T-cell (primary cell): ENCODE results near the gene MCCC1. TPM values are rescaled to one million over a fixed set of nuclear protein-coding genes. Genes with fewer than 3 reads are reported as not detected.

Source experiments
- ATAC-seq, 4 experiments: fragments of 200-7000 bp in 3 of 4; fragments of 150-1000 bp in 1 of 4; cut with Tn5 transposase; replicated peaks in 1 of 4; 1 replicate in 3 of 4; 2 replicates in 1 of 4; pipeline ENCODE4 v1.10.0; 2021; ENCODE audit warnings: moderate library complexity in 3 of 4, mild to moderate bottlenecking in 2 of 4, moderate number of reproducible peaks in 1 of 4
- CTCF ChIA-PET, 2 donors: fragments of 300-600 bp; sonication (Branson Sonifier 250); formaldehyde crosslinking; loops; one replicate each; lab custom pipeline; 2022; ENCODE audit warnings: antibody characterized with exemption in 2 of 2; lab: Charles Lee
- POLR2A ChIA-PET, 2 donors: fragments of 300-600 bp; sonication (Branson Sonifier 250); formaldehyde crosslinking; loops; one replicate each; lab custom pipeline; 2022; ENCODE audit warnings: antibody characterized with exemption in 2 of 2; lab: Charles Lee
- DNase-seq, 35 experiments: peaks; one replicate each; pipeline versions ENCODE4 v3.0.0 to v3.0.0-alpha.2; 2013 to 2023
- H3K27ac ChIP-seq: one replicate; pipeline ENCODE4 v1.5.1; 2013; ENCODE audit warnings: low read length
- H3K27me3 ChIP-seq, 2 experiments: replicated peaks in 1 of 2; 1 replicate in 1 of 2; 2 replicates in 1 of 2; pipeline versions ENCODE4 v1.6.1 to v1.7.0; 2013; ENCODE audit warnings: low read length in 1 of 2, mixed read lengths in 1 of 2; ENCODE audit not compliant: control insufficient read depth in 2 of 2, insufficient read depth in 2 of 2; ENCODE audit errors: extremely low read depth in 1 of 2
- H3K36me3 ChIP-seq, 2 donors: 1 replicate in 1 of 2; 2 replicates in 1 of 2; pipeline versions ENCODE4 v1.6.1 to v1.7.0; 2013; ENCODE audit warnings: low read length in 1 of 2; ENCODE audit not compliant: control insufficient read depth in 2 of 2, insufficient read depth in 1 of 2; ENCODE audit errors: extremely low read depth in 1 of 2
- H3K4me1 ChIP-seq, 2 experiments: 1 replicate in 1 of 2; 2 replicates in 1 of 2; pipeline versions ENCODE4 v1.6.1 to v1.7.0; 2013; ENCODE audit warnings: low read length in 2 of 2, mixed read lengths in 1 of 2; ENCODE audit not compliant: insufficient read depth in 2 of 2, control insufficient read depth in 1 of 2; ENCODE audit errors: extremely low read depth in 1 of 2
- H3K4me3 ChIP-seq, 2 donors: 1 replicate in 1 of 2; 2 replicates in 1 of 2; pipeline versions ENCODE4 v1.5.1 to v1.7.0; 2013; ENCODE audit warnings: mild to moderate bottlenecking in 2 of 2, low read length in 1 of 2, moderate library complexity in 1 of 2; ENCODE audit not compliant: control insufficient read depth in 1 of 2; ENCODE audit errors: extremely low read depth in 1 of 2
- H3K9me3 ChIP-seq: 2 replicates; pipeline ENCODE4 v1.7.0; 2013
- H3K27ac Mint-ChIP-seq, 2 donors: one replicate each; pipeline ENCODE4 v1.8.0; 2020 to 2021; ENCODE audit warnings: mild to moderate bottlenecking in 2 of 2, mixed read lengths in 2 of 2
- H3K27me3 Mint-ChIP-seq, 2 donors: one replicate each; pipeline ENCODE4 v1.8.0; 2021 to 2022; ENCODE audit warnings: mixed read lengths in 2 of 2
- H3K36me3 Mint-ChIP-seq: one replicate; pipeline ENCODE4 v1.8.0; 2021; ENCODE audit warnings: mixed read lengths
- H3K4me1 Mint-ChIP-seq, 3 donors: one replicate each; pipeline ENCODE4 v1.8.0; 2020 to 2022; ENCODE audit warnings: mixed read lengths in 3 of 3, mild to moderate bottlenecking in 1 of 3
- H3K4me3 Mint-ChIP-seq, 3 donors: one replicate each; pipeline ENCODE4 v1.8.0; 2020 to 2022; ENCODE audit warnings: mild to moderate bottlenecking in 3 of 3, mixed read lengths in 3 of 3, moderate library complexity in 3 of 3
- H3K9me3 Mint-ChIP-seq, 3 donors: one replicate each; pipeline ENCODE4 v1.8.0; 2020 to 2022; ENCODE audit warnings: mixed read lengths in 3 of 3
- WGBS: methylation state at CpG from one replicate; pipeline ENCODE4 v1.1.5; 2013; ENCODE audit warnings: missing lambda C conversion rate; ENCODE audit not compliant: insufficient coverage; 5-methylcytosine and 5-hydroxymethylcytosine counted together
- total RNA-seq, 35 experiments: library from RNA in 6 of 35; stranded (reverse) in 6 of 35; fragments of 120-200 nt in 1 of 35; gene quantifications; one replicate each; pipeline versions ENCODE4 v1.2.1 to v1.2.4 and lab custom pipeline; 2013 to 2026

Gene MCCC1
- total RNA-seq, 5 donors from 2014 or later (not counting 1 experiment from before 2014, with no cell fraction given) = 18.1 to 33.1 (median 26.0) TPM

DNA sequence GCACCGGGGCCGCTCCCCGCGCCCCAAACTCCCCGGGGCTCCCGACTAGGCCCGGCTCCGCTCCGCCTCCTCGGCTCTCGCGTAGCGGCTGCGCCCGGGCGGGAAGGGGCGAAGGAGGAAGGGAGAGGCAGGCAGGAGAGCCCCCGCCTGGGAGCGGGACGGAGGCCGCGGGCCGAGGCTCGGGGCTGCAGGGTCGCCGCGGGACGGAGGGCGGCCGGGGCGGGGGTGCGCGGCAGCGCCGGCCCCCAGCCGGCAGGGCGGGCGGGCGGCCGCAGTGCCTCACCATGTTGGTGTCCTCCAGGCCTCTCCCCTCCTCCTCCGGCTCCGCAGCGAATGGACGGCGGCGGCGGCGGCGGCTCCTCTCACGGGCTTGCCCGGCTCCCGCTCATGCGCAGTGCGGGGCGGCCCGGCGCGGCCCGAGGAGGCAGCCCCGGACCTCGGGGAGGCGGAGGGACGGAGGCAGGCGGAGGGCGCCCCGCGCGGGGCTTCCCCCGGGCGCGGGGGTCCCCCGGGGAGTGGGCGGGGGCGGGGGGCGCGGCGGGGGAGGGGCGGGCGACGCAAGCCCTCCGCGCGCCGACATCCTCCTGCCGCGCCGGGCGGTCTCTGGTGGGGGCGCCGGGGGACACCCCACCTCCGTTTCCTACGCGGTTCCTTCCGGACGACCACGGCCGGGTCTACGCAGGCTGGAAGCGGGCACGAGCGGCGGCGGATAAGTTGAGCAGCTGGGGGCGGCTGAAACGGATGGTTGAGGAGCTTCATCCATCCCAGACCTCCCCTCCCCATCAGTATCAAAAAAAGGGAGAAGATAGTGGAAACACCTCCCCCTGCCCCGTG lies 118.9 kb downstream of the MCCC1 start, which contains the start of gene DCUN1D1:
Gene DCUN1D1, minus strand, starts transcription at position 335 of the 834 bp plus-strand sequence. Its CDS starts 49 bp downstream, at position 286.
- WGBS = under 1% methylated on average over 67 of the region's 106 CpGs
- peak; percentile 89 to 93 (median 91) for ATAC-seq
- H3K27ac Mint-ChIP-seq = peak within 1 kb of the TSS; percentile 82 to 90
- Histone ChIP-seq H3K36me3 (no peaks in the 10 kb centered on the region), H3K9me3 (no peaks in the 10 kb centered on the region), H3K27me3 (no peaks in the 10 kb centered on the region), H3K27ac (peak within 1 kb of the TSS; percentile 64), H3K4me3 (peak within 1 kb of the TSS; percentile 82 to 83), H3K4me1 (peaks cover 2 to 23% of the 10 kb centered on the region in 2 experiments)
- DNase-seq = peak; percentile 71 to 92 (median 82)
- H3K9me3 Mint-ChIP-seq = no peaks in the 10 kb centered on the region
- no peaks in the 10 kb centered on the region for H3K36me3 Mint-ChIP-seq
- POLR2A ChIA-PET = no interaction called here
- no peaks in the 10 kb centered on the region for H3K27me3 Mint-ChIP-seq
- H3K4me3 Mint-ChIP-seq = peak within 1 kb of the TSS in 2 of 3 donors; percentile 85 to 89
- CTCF ChIA-PET = interaction anchor here in 1 of 2 donors (0.6 to 1.4 kb wide), 2 partner anchors 36 to 717 kb away, joined by 3 to 4 read pairs; partner anchors contain the start of gene YEATS2
- peaks cover 35 to 39% (median 39%) of the 10 kb centered on the region in 3 donors for H3K4me1 Mint-ChIP-seq

DNA sequence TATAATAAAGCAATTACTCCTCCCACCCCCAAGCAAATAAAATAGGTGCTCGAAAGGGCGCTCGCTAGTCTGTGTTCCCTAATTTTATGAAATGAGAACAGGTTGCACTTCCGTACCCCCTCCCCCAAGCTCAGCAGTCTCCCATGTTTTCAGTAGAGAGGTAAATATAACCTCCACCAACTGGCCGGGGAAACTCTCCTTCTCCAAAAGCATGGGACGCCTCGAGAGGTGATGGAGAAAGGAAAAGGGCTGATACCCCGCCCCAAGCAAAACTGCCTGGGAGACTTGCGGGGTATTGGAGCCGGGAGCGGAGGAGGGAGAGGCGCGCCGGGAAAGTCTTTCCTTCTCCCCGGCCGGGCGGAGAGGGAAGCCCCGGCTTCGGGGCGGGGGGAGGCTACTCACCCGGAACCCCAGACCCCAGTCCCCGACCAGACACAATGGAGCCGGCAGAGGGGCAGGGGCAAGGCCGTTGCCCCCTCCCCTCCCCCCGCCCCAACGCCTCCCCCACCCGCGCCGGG lies 119.6 kb downstream of the MCCC1 start:
- H3K4me1 ChIP-seq = peaks cover 2 to 23% of the 10 kb centered on the region in 2 experiments
- ChIA-PET POLR2A (no interaction called here), CTCF (interaction anchor here in 1 of 2 donors (0.6 kb wide), 1 partner anchor 718 kb away, joined by 3 read pairs; the partner anchor contains the start of gene YEATS2)
- Mint-ChIP-seq H3K36me3 (no peaks in the 10 kb centered on the region), H3K27ac (peak overlapping the region; percentile 82 to 83), H3K4me3 (peak overlapping the region in 2 of 3 donors; percentile 85 to 89), H3K27me3 (no peaks in the 10 kb centered on the region), H3K4me1 (peaks cover 38 to 43% (median 42%) of the 10 kb centered on the region in 3 donors), H3K9me3 (no peaks in the 10 kb centered on the region)
- peak overlapping the region; percentile 82 to 83 for H3K4me3 ChIP-seq
- H3K36me3 ChIP-seq = no peaks in the 10 kb centered on the region
- no peaks in the 10 kb centered on the region for H3K9me3 ChIP-seq
- ATAC-seq (peak in 2 of 4 experiments; percentile 5 to 7), DNase-seq (peak in 21 of 35 experiments; percentile 1 to 45 (median 12))
- H3K27me3 ChIP-seq = no peaks in the 10 kb centered on the region
- no CpG with 5 or more reads among the region's 29 CpGs for WGBS
- H3K27ac ChIP-seq = no peak overlapping the region

DNA sequence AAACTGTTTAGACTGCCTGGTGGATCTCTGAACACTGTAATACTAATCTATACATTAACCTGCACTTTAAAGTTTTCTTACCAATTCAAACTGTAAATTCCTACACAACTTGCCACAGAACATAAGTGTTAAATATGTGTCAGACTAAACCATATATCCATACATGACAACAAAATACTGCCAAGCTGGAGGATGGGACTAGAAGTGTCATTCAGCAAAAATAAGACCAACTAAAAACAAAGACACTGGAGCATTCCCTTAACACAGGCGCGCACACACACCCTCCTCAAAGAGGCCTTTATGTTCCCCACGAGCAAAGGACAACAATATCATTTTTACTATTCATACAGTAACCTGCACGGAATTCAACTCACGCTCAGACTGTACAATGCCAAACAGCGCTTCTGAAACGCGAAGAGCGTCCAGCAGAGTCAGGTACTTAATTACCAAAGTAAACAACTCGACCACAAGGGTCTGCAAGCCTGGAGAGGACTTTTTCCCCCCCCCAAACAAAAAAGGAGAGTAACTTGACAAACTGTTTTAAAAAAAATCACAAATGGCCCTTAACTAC lies 120.1 kb downstream of the MCCC1 start:
- H3K27me3 ChIP-seq = no peaks in the 10 kb centered on the region
- H3K36me3 Mint-ChIP-seq = no peaks in the 10 kb centered on the region
- no peak overlapping the region for H3K27ac ChIP-seq
- H3K4me1 ChIP-seq = peaks cover 2 to 23% of the 10 kb centered on the region in 2 experiments
- no peaks in the 10 kb centered on the region for H3K9me3 ChIP-seq
- H3K4me1 Mint-ChIP-seq = peaks cover 38 to 43% (median 43%) of the 10 kb centered on the region in 3 donors
- peak overlapping the region; percentile 82 to 83 for H3K4me3 ChIP-seq
- no peaks in the 10 kb centered on the region for H3K27me3 Mint-ChIP-seq
- CTCF ChIA-PET = no interaction called here
- no peaks in the 10 kb centered on the region for H3K9me3 Mint-ChIP-seq
- H3K27ac Mint-ChIP-seq = peak overlapping the region; percentile 82 to 83
- 9% methylated on average over 10 of the region's 10 CpGs for WGBS
- ATAC-seq = no peak
- POLR2A ChIA-PET = no interaction called here
- H3K36me3 ChIP-seq = no peaks in the 10 kb centered on the region
- H3K4me3 Mint-ChIP-seq = peak overlapping the region in 2 of 3 donors; percentile 85 to 89
- peak in 1 of 35 experiments; percentile 15 for DNase-seq

GRCh38 chr3:182978387-182978786 lies 120.9 kb downstream of the MCCC1 start:
- 97% methylated on average over 3 of the region's 5 CpGs for whole genome bisulfite sequencing
- H3K4me1 Mint-ChIP-seq = peaks cover 38 to 43% (median 43%) of the 10 kb centered on the region in 3 donors
- no peaks in the 10 kb centered on the region for H3K27me3 Mint-ChIP-seq
- peak overlapping the region in 1 of 2 donors; percentile 16 for H3K27ac Mint-ChIP-seq
- Histone ChIP-seq H3K27ac (no peak overlapping the region), H3K27me3 (no peaks in the 10 kb centered on the region), H3K9me3 (no peaks in the 10 kb centered on the region), H3K36me3 (no peaks in the 10 kb centered on the region), H3K4me3 (no peak overlapping the region), H3K4me1 (peaks cover 2 to 23% of the 10 kb centered on the region in 2 experiments)
- H3K9me3 Mint-ChIP-seq = no peaks in the 10 kb centered on the region
- ChIA-PET POLR2A (no interaction called here), CTCF (no interaction called here)
- DNase-seq (no peak), ATAC-seq (no peak)
- H3K36me3 Mint-ChIP-seq = no peaks in the 10 kb centered on the region
- H3K4me3 Mint-ChIP-seq = peak overlapping the region in 2 of 3 donors; percentile 85 to 89

GRCh38 chr3:182973047-182973446 lies 126.2 kb downstream of the MCCC1 start:
- POLR2A ChIA-PET = no interaction called here

GRCh38 chr3:182972387-182972786 lies 126.9 kb downstream of the MCCC1 start:
- DNase-seq (no peak), ATAC-seq (no peak)
- H3K27ac Mint-ChIP-seq = no peak overlapping the region
- H3K36me3 ChIP-seq = no peaks in the 10 kb centered on the region
- WGBS = 78% methylated on average over 2 of the region's 6 CpGs
- no peak overlapping the region for H3K4me3 Mint-ChIP-seq
- H3K27me3 Mint-ChIP-seq = no peaks in the 10 kb centered on the region
- ChIA-PET CTCF (no interaction called here), POLR2A (no interaction called here)
- H3K4me3 ChIP-seq = no peak overlapping the region
- H3K27me3 ChIP-seq = no peaks in the 10 kb centered on the region
- H3K4me1 ChIP-seq = peaks cover 5 to 6% of the 10 kb centered on the region in 2 experiments
- no peaks in the 10 kb centered on the region for H3K9me3 ChIP-seq
- no peaks in the 10 kb centered on the region for H3K9me3 Mint-ChIP-seq
- no peak overlapping the region for H3K27ac ChIP-seq
- peaks cover 53 to 61% (median 59%) of the 10 kb centered on the region in 3 donors for H3K4me1 Mint-ChIP-seq
- H3K36me3 Mint-ChIP-seq = no peaks in the 10 kb centered on the region

More at GRCh38 chr3:182973047-182973446, 126.2 kb downstream of the MCCC1 start:
- WGBS = no CpG with 5 or more reads among the region's 5 CpGs
- H3K4me3 Mint-ChIP-seq = no peak overlapping the region
- ATAC-seq (no peak), DNase-seq (no peak)
- H3K36me3 Mint-ChIP-seq = no peaks in the 10 kb centered on the region
- H3K36me3 ChIP-seq = no peaks in the 10 kb centered on the region
- H3K4me1 ChIP-seq = peaks cover 0 to 3% of the 10 kb centered on the region in 2 experiments
- no peak overlapping the region for H3K27ac Mint-ChIP-seq
- peaks cover 46 to 57% (median 55%) of the 10 kb centered on the region in 3 donors for H3K4me1 Mint-ChIP-seq
- CTCF ChIA-PET = no interaction called here
- H3K27ac ChIP-seq = no peak overlapping the region
- H3K9me3 ChIP-seq = no peaks in the 10 kb centered on the region
- H3K4me3 ChIP-seq = no peak overlapping the region
- no peaks in the 10 kb centered on the region for H3K9me3 Mint-ChIP-seq
- no peaks in the 10 kb centered on the region for H3K27me3 ChIP-seq
- no peaks in the 10 kb centered on the region for H3K27me3 Mint-ChIP-seq
